Stimulated activated CD8-positive, alpha-beta memory T cell treated with anti-CD3 and anti-CD28 coated beads, Interleukin-4, amount 100 ng/mL, for 1 hour (primary cell): ENCODE data around the gene DDC.
"Not testable (repeated sequence)": the region's sequence is repeated elsewhere in the genome, so short reads cannot be mapped to it uniquely, and the experiment has no call there.

Experiments
- DNase-seq, 2 donors: peaks; one replicate each; pipeline ENCODE4 v3.0.0-alpha.2; 2020; ENCODE audit warnings: low read depth in 2 of 2, low spot score in 1 of 2

The DDC gene

DNA sequence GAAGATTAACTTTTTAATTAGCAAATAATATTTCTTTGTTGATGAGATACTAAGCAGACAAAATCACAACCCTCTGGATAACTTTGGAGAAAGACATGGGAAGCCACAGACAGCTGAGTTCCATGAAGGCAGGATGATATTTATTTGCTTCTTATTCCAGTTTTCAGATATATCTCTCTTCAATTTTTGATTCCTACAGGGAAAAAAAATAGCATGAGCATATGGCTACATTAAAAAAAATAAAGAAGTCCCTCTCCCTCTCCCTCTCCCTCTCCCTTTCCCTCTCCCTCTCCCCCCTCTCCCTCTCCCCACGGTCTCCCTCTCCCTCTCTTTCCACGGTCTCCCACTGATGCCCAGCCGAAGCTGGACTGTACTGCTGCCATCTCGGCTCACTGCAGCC lies 106.6 kb downstream of the DDC start:
- not testable (repeated sequence) for DNase-seq

DNA sequence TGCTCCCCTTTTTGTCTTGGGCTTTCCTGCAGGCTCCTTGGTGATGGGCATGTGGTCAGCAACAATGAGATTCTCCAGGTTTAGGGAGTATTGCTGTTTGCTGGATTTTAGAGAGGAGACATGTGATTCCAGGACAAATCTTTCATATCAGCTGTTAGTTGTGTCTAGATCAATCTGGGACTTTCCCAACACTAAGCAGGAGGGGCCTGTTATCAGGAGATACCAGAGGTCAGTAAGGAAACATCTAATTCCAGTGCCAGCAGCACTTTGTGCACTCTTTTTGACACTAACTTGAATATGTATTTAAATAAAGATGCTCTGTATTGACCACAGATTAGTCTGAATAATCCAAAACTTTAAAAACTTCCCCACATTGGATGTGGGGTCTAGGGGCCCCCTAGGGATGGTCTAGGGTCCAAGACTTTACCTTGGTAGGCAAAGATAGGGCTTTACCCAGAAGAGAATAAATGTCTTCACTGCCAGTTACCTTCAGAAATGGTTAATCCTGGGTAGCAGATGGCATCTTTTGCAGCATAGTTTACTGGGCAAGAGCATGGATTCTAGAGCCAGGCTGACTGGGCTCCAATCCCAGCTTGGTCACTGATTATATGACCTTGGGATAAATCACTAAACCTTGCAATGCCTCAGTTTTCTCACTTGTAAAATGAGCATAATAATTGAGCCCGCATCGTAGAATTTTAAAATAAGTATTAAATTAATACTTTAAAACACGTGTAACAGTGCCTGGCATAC lies 108.7 kb downstream of the DDC start:
- no peak for DNase-seq

DNA sequence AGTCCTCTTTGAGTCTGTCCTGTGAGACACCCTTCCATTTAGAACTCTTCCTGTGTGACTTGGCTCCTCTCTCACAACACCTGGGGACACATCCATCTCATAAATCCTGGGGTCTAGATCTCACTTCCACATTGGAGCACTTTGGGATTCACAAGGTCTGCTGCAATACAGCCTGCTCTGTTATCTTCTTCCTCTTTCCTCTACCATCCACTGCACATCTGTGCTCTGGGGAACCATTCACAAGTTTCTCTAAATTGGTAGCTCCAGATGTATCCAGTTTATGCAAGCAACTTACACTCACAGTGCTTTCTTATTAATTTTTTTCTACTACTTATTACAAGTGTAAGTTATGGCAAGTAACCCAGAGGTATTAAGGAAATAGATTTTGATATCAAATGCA lies 109.5 kb downstream of the DDC start:
- no peak for DNase-seq

DNA sequence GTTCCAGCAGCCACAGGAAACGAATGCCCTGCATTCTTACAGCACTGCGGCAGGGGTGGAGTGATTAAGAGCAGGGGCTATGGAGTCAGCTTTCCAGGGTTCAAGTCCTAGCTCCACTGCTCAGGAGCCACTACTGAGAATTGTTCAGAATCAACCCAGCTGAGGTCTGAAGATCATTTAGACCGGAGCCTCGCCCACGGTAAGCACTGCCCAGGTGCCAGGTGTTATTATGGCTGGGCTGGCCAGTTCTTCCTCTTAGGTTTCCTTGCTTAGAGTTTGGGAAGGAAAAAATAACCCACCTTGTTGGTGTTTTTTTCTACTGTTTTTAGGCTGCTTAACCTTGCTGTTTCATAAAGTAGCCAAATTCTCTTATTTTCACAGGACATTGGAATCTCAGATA lies 110.2 kb downstream of the DDC start:
- no peak for DNase-seq

DNA sequence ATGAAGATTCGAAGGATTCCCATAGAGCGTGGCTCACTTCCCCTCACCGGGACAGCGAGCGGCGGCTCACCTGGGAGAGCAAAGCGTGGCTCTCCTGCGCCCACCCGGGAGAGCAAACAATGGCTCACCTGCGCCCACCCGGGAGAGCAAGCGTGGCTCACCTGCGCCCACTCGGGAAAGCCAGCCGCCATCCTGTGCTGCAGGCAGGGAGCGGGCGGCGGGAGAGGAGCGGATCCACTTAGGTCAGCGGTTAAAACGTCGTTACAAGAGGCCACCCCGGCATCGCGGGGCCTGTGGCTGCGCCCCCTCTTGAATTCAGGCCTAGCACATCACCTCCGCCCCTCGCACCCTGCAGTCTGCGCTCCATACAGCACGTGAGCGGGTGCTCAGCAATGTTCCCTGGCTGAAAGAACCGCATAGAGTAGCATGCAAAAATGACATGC lies 114.6 kb downstream of the DDC start:
- peak in 1 of 2 donors; percentile 8 for DNase-seq

DNA sequence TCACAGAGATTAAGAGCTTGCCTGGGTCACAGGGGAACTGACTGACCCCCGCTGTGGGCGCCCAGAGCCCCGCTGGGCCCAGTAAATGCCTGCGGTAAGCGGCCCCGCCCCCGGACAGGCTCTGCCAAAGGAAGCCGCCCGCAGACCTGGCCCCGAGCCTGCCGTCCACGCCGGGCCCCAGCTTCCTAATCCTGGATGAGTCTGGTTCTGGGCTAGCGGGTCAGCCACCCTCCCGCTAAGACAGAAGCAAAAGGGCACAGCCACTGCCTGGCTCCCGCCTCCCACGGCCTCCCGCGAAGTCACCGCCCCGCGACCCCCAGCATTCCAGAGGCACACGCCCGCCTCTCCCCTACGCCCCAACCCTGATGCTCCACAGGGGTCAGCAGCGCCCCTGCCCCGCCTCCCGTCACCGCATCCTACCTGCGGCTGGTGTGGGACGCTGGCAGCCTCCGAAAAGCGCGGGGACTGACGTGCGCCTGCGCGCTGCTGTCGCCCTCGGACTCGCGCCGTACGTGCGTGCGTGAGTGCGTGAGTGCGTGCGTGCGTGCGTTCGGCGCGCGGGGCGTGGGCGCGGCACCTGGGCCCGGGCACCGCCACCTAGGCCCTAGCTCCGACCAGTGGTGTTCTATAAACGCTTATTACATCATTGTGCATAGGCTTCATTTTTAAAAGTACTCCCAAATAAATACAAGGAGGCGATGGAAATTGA lies 115.2 kb downstream of the DDC start, which contains the start of gene FIGNL1:
Gene FIGNL1, minus strand, starts transcription at position 470 of the 709 bp plus-strand sequence. CDS start 3,063 bp downstream, outside the sequence.
- peak; percentile 56 to 59 for DNase-seq

DNA sequence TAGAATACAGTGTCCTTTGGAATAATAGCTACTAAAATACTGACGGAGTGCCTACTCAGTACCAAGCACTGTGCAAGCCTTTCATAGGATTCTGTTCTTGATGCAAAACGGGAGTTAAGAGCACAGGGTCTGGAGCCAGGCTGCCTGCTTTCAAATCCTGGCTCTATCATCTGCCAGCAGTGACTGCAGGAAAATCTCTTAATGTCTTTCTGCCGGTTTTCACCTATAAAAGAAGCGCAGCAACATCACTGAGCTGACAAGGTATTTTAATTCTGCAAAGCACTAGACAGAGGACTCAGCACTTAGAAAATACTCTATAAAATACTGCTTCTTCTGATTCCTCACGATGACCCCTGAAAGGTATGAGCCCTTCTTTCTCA lies 115.7 kb downstream of the DDC start:
- no peak for DNase-seq

DNA sequence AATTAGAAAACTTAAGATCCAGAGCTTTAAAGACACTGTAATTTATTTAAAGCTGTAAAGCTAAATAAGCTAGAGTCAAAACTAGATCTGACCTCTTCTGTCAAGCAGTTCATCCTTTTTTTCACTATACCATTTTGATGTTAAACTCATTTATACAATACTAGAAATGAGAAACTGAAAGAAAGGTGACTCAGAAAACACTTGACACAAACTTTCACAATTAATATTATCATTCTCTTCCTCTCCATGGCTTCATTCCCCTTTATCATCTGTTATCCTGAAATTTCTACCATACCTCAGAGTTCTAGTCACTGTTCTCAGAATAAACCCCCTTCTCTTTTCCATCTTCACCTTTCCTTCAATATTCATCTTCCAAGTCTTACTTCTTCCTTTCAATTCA lies 116.4 kb downstream of the DDC start:
- DNase-seq, result no peak

DNA sequence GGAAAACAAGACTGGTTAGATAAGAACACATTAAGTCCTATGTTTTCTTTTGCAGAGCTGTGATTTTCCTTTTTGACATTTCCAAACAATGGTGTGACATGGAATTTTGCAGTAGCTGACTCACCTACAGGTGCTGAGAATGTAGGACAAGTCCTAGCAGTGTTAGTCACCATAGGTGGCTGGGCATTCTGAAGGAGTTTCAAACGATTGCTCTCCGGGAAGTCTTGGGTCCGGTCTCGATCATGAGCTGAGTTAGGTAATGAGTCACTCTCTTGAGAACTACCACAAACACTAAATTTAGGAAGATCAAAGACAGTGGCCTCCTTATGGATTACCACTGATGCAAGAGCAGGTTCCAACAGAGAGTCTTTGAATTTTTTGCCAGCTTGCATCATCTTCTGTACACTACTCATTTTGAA lies 118.7 kb downstream of the DDC start:
- no peak for DNase-seq

DNA sequence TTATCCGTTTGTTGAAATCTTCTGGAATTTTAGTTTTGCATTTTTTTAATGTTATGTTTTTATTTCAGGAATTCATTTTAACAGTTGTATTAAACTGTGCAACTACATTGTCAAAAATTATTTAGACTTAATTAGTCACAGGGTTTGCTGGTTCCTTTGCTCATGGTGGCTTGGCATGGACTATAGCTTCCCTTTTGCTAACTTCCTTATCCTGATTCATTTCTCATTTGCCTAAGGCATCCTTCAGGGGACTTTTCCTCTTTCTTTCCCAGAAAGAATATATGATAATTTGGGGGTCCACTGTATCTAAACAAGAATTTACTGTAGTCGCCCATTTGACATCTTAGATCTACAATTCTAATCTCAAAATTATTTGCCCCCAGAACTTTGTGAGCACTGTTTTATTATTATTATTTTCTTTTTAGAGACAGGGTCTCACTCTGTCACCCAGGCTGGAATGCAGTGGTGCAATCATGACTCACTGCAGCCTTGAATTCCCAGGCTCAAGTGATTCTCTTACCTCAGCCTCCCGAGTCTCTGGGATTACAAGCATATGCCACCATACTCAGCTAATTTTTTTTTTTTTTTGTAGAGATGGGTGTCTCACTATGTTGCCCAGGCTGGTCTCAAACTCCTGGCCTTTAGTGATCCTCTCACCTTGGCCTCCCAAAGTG lies 128.9 kb downstream of the DDC start:
- no peak for DNase-seq

DNA sequence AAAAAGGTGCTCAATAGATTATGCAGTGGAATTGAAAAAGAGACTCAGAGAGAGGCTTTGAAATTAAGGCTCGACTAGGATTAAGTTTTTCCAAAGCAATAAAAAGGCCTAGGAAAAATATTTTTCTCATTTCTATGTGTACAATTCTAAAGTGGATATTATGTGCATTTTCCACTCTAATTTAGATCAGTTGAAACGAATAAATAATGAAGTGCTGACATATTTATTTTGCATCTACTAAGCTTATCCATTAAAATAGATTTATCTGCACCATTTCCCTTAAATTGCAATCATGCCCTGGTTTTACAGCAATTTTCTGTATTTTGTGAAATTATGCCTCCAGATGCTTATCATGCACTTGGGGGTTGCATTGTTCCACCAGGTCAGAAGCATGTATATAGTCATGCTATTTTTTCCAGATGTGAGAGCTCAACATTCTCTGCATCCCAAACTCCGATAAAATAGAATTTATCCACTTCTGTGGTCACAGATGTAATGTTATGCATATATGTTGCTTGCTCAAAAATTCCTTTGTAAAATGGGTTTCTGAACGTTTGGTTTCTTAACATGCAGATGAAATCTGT lies 133.4 kb downstream of the DDC start:
- no peak for DNase-seq

DNA sequence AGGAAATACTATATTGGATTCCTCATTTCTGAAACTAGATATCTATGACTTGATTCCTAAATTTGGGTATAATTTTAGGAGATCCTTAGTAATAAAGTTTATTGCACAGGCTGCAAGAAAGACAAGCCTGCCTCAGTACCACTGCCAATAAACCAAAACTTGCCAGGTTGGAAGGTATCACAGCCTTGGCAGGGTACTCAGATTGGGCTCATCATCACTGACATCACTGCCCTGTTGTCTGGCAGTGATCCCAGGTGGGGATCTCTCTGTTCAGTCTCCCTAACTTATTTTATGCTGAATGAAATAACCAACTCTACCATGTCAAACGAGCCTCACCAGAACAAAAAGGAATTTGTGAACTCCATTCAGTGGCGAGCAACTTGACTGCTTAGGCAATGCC lies 133.9 kb downstream of the DDC start:
- no peak for DNase-seq

DNA sequence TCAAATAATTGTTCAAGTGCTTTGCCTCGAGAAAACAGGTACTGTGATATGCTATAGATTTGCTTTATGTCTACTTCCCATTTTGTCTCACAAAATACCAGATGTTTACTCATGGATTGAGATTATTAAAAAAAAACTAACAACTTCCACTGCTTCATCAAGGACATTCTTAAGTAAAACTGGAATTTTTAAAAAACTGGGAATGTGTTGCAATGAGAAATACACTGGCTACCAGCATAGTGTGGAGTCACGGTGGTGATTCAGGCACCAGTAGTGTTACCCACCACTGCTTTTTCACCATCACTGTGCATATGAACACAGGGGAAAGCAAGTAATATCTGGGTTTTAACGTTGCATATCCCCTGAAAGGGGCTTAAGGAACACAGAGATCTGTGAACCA lies 136.3 kb downstream of the DDC start:
- no peak for DNase-seq

DNA sequence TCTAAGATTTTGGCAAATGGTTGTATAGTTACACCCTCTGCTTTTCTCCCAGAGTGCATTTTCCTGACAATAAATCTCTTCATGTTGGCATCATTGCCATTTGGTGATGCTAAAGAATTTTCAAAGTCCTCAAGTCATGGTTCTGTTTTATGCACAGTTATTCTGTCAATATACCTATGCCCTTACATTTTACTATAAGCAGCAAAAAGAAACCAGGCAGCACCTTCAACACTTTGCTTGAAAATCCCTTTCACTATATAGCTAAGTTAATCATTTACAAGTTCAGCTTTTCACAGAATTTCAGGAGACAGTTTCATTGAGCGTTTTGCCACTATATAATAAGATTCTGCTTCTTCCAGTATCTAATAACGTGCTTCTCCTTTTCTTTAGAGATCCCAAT lies 137.7 kb downstream of the DDC start:
- no peak for DNase-seq

DNA sequence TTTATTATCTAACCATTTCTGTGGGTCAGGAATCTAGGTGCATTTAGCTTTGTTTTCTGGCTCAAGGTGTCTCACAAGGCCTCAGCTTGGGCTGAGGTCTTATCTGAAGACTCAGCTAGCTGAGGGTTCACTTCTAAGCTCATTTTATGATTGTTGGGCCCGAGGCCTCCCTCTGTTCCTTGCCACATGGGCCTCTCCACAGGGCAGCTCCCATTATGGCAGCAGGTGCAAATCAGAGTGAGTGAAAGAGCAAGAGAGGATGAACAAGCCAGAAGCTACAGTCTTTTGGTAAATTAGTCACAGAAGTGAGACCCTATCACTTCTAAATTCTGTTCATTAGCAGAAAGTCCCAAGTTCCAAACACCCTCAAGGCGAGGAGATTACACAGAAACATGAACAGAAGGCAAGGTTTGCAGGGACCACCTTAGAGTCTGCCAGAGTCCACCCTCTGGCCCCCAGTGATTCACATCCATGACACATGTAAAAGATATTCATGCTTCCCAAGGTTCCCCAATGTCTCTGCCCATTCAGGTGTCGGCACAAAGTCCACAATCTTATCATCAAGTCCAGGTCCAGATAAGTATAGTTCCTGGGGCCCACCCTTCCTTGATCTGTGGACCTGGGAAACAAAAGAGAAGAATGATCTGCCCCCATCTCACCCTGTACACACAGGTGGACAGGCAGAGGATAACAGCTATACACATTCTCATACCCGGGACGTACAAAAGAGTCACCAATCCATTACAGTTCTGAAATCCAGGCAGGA lies 138.7 kb downstream of the DDC start:
- DNase-seq, result no peak

DNA sequence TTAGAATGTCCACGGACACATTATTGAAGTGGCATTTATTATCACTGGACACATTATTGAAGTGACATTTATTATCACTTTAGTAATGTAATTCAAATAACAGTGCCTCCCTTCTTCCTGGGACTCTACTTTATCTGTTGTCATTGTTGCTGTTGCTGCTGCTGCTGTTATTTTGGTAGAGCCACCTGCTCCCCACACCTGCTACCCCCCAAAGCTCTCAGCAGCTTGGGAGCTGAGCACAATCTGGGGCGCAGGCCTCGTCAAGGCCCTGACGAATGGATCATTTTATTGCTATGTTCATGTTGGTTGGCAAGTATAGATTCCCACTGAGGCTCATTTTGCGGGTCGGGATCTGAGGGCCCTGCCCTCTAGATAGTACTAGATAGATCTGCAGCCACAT lies 139.9 kb downstream of the DDC start:
- no peak for DNase-seq

DNA sequence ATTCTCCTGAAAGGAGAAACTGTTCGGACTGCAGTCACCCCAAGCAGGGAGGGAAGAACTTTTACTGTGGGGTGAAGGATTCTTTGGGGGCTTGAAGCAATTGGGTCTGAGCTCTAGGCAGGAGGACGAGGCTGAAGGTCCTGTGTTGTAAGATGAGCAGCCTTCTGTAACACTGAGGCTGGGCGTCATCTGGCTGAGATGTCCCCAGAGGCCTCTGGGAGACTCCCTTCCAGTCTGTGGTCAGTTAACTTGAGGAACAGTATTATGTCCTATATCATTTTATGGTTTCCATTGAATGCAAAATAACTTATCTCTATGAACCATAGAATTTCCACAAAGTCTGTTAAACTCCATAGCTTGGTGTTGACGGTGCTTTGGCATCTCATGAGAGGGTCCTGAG lies 141.3 kb downstream of the DDC start:
- no peak for DNase-seq

DNA sequence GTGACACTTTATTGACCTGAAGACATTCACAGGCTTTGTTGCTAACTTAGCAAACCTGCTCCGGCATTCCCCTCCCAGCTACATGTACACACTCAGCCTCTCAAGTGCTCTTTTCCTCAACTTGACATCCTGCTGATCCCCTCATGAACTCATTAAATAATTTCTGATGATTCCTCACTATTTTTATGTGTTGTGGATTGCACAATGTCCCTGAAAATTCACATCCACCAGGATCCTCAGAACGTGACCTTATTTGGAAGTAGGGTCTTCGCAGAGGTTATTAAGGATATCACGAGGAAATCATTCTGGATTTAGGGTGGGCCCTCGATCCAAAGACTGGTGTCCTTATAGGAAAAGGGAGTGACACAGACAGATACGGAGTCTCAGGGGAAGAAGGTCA lies 142.3 kb downstream of the DDC start:
- DNase-seq, result no peak

DNA sequence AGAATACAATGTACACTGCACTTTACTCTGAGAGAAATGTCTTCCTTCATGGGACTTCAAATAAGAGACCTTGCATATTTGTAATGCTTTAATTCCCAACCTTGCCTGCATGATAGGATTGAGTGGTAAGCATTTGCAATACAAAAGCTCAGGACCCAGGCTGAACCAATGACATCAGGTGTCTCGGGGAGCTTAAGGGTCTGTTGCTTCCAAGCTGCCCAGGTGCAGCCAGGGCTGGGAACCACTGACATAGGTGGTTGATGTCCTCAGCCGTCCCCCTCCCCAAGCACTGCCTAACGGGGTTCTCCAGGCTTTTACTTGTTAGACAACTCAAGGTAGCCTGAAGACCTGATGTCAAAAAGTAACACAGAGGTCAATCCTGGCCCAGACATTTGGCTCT lies 144.2 kb downstream of the DDC start:
- DNase-seq, result no peak

DNA sequence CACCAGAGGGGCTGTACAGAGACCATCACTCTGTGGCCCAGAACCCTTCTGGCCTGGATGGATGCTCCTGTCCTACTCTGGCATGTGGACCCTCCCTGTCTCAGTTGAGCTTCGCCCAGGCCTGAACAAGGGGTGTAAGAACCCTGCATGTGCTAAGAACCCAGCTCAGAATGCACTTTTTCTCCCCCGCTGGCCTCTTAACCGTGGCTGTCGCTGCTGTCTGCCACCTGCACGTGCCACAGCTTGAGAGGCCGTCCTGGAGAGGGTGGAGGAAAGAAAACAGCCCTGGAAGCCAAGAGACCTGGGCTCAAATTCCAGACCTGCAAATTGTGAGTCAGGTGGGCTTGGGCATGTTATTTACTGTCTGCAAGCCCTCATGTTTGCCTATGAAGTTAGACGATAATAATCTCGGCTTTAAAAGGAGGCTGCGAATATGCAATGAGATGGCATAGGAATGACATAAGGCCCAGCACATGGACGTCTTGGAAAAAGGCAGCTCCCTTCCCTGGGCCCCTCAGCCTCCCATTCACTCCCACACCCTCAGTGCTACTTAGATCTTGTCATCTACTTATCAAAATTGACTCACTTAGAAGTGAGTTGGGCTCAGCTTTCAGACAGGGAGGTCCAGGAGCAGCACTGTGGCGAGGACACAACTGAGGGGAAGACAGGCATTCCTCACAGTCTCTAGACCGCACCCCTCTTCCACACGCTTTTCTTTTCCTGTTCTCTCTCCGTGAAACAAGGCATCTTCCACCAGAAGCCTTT lies 146.5 kb downstream of the DDC start:
- DNase-seq, result no peak
